Fibroblast of pulmonary artery (primary cell): ENCODE results near the gene SLC8A1.

Source experiments
- DNase-seq: peaks from one replicate; pipeline ENCODE4 v3.0.0-alpha.2; 2010; ENCODE audit warnings: low read depth
- H3K4me3 ChIP-seq: replicated peaks from 2 replicates; pipeline ENCODE4 v1.5.1; 2011; ENCODE audit warnings: low read depth, mild to moderate bottlenecking, control low read depth, low read length, moderate library complexity
- CTCF ChIP-seq: IDR thresholded peaks from 2 replicates; pipeline ENCODE4 v1.5.1; 2011; ENCODE audit warnings: mild to moderate bottlenecking, control low read depth, low read length, inconsistent platforms; ENCODE audit errors: missing control alignments

SLC8A1 gene

DNA sequence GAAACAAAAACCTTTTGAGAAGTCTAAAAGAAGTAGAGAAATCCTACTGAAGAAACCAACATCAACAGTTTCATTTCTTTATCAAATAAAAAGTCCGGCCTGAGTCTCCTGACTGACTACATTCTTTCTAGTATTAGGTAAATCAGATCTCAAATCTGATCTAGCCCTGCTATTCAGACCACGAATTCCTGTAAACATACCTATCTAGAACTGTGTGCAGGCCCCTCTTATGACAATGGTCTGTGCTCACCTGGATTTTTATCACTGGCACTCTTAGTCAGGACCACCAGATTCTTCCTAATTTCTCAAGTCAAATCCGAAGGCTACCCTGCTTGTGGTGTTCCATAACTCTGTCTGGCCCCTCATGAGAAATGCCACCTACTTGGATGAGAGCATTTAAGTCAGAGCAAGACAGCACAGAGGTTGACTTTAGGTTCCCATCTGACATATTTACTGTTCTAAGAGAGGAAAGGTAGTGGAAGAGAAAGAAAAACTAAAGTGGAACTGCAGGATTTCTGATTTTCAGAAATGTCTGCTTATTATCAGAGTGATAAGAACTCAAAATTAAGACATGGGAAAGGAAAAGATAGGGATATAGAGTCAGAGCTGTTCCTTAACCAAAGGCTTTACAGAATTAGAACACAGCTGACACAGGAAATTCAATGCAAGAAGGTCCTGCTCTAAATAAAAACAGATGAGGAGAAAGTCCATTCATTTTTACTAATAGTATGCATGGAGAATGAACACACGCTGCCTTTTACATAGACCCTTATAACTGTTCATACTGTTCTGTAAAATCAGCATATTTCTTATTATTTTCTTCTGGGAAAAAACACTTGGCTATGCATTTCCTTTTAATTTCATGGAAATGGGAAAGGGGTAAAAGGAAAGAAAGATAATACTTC is 56.5 kb downstream of the SLC8A1 start:
- DNase-seq: no peak
- no peak for TF ChIP-seq CTCF
- no peak overlapping the region for H3K4me3 ChIP-seq

- H3K4me3 ChIP-seq: no peak overlapping the region
- TF ChIP-seq CTCF: no peak
- DNase-seq: no peak
Observed at GRCh38 chr2:40394597-40394996, 57.3 kb downstream of the SLC8A1 start.

- TF ChIP-seq CTCF: no peak
- H3K4me3 ChIP-seq: no peak overlapping the region
- DNase-seq: no peak
Observed at GRCh38 chr2:40394031-40394430, 57.9 kb downstream of the SLC8A1 start.

GRCh38 chr2:40388161-40388560 is 63.7 kb downstream of the SLC8A1 start:
- DNase-seq: no peak
- no peak overlapping the region for H3K4me3 ChIP-seq
- TF ChIP-seq CTCF: no peak

DNA sequence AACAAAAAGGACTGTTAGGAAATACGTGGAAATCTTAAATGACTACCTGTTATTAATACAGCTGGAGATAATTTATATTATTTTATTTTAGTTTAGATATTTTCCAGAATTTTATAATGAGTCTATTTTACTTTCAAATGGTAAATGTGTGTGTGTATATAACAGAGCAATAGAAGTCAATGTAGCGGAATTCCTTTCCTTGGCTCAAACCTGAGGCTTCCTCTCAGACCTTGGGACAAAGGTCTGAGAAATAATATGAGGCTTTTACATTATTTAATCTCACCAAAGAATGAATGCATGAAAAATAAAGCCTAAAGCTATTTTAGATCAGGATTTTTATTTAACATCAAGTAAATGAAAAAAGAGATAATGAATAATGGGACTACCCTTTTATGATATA is 65.7 kb downstream of the SLC8A1 start:
- TF ChIP-seq CTCF: no peak
- DNase-seq: no peak
- H3K4me3 ChIP-seq: no peak overlapping the region

- no peak for TF ChIP-seq CTCF
- H3K4me3 ChIP-seq: no peak overlapping the region
- DNase-seq: peak; percentile 86
Observed at GRCh38 chr2:40384714-40385113, 67.2 kb downstream of the SLC8A1 start.

GRCh38 chr2:40384233-40384632 is 67.7 kb downstream of the SLC8A1 start:
- TF ChIP-seq CTCF: no peak
- no peak overlapping the region for H3K4me3 ChIP-seq
- no peak for DNase-seq
